Smooth muscle cell of the brain vasculature (primary cell): ENCODE data around the gene PCDHA9.
"Not testable (repeated sequence)": the region's sequence is repeated elsewhere in the genome, so short reads cannot be mapped to it uniquely, and the experiment has no call there.

Experiments
- DNase-seq: peaks from one replicate; pipeline ENCODE4 v3.0.0-alpha.2; 2012; ENCODE audit warnings: low read depth, low spot score

PCDHA9 gene

GRCh38 chr5:140835622-140836510, 12.3 kb upstream of the PCDHA9 start:
- DNase-seq, result no peak

- DNase-seq, result no peak
Measured at GRCh38 chr5:140840978-140841962, 6.9 kb upstream of the PCDHA9 start, which contains the start of gene PCDHA8. PCDHA8 (plus strand) TSS chr5:140841187; CDS start chr5:140841322, 135 bp downstream.

- DNase-seq, result no peak
Measured at GRCh38 chr5:140842798-140843733, 5.1 kb upstream of the PCDHA9 start.

- not testable (repeated sequence) for DNase-seq
Measured at GRCh38 chr5:140849831-140850634, 1.9 kb downstream of the PCDHA9 start.

- no peak for DNase-seq
Measured at GRCh38 chr5:140855772-140856674, 7.8 kb downstream of the PCDHA9 start, which contains the start of gene PCDHA10. PCDHA10 (plus strand) TSS chr5:140855897; CDS start chr5:140856049, 152 bp downstream.

- no peak for DNase-seq
Measured at GRCh38 chr5:140857177-140857986, 9.2 kb downstream of the PCDHA9 start.

GRCh38 chr5:140857987-140858240, 9.7 kb downstream of the PCDHA9 start:
- no peak for DNase-seq

- DNase-seq, result no peak
Measured at GRCh38 chr5:140862441-140863295, 14.5 kb downstream of the PCDHA9 start.

GRCh38 chr5:140868721-140869554, 20.8 kb downstream of the PCDHA9 start, which contains the start of gene PCDHA11:
PCDHA11 (plus strand) TSS chr5:140868957; CDS start chr5:140869104, 147 bp downstream.
- no peak for DNase-seq

GRCh38 chr5:140869555-140869886, 21.3 kb downstream of the PCDHA9 start:
- no peak for DNase-seq

GRCh38 chr5:140870221-140871201, 22.3 kb downstream of the PCDHA9 start:
- no peak for DNase-seq

- no peak for DNase-seq
Measured at GRCh38 chr5:140875085-140876065, 27.2 kb downstream of the PCDHA9 start, which contains the start of gene PCDHA12. PCDHA12 (plus strand) TSS chr5:140875308; CDS start chr5:140875473, 165 bp downstream.

- not testable (repeated sequence) for DNase-seq
Measured at GRCh38 chr5:140876541-140877261, 28.5 kb downstream of the PCDHA9 start.
